GM10248 (cell line): ENCODE data around the gene COPB1.

Source experiments
- CTCF ChIA-PET: fragments of 300-600 bp; sonication (Branson Sonifier 250); formaldehyde crosslinking; extraction: SDS; loops from one replicate; lab custom pipeline; 2021; ENCODE audit warnings: antibody characterized with exemption; lab: Yijun Ruan, JAX
- POLR2A ChIA-PET: fragments of 350-650 bp; sonication (Branson Sonifier 250); formaldehyde crosslinking; extraction: SDS; loops from one replicate; lab custom pipeline; 2020; ENCODE audit warnings: antibody characterized with exemption; lab: Yijun Ruan, JAX
- DNase-seq: peaks from one replicate; pipeline ENCODE4 v3.0.0; 2012; ENCODE audit errors: extremely low spot score
- TF ChIP-seq, protein P1 (sequence below): IDR thresholded peaks from 2 replicates; pipeline ENCODE4 v1.5.1; 2012; ENCODE audit warnings: mild to moderate bottlenecking, low read depth; ENCODE audit errors: extremely low read depth, missing control alignments, control extremely low read depth

The COPB1 gene

DNA sequence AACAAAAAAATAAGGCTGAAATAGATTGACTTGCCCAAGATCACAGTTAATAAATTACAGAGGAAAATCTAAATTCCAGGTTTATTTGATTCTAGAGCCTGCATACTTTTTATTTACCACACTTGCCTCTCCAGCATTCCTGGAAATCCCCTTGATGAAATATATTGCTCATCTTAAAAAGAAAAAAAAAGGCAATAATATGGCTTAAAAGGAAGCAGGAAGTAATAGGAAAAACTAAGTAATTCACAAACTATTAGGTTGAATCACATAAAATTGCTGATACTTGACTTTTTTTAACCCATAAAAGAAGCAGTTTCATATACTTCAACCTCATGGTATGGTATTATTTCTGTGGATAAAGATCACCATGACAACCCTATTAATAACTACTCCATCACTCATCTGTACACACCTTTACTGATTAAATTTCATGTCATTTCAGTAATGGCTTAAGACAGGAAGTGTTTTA is 52.9 kb downstream of the COPB1 start:
- POLR2A ChIA-PET: no interaction called here
- no peak for DNase-seq
- TF ChIP-seq, protein P1, sequence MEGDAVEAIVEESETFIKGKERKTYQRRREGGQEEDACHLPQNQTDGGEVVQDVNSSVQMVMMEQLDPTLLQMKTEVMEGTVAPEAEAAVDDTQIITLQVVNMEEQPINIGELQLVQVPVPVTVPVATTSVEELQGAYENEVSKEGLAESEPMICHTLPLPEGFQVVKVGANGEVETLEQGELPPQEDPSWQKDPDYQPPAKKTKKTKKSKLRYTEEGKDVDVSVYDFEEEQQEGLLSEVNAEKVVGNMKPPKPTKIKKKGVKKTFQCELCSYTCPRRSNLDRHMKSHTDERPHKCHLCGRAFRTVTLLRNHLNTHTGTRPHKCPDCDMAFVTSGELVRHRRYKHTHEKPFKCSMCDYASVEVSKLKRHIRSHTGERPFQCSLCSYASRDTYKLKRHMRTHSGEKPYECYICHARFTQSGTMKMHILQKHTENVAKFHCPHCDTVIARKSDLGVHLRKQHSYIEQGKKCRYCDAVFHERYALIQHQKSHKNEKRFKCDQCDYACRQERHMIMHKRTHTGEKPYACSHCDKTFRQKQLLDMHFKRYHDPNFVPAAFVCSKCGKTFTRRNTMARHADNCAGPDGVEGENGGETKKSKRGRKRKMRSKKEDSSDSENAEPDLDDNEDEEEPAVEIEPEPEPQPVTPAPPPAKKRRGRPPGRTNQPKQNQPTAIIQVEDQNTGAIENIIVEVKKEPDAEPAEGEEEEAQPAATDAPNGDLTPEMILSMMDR: no peak
- CTCF ChIA-PET: interaction anchor here (1.6 kb wide), 1 partner anchor 10 kb away, joined by 3 read pairs; no protein-coding TSS in a partner anchor

DNA sequence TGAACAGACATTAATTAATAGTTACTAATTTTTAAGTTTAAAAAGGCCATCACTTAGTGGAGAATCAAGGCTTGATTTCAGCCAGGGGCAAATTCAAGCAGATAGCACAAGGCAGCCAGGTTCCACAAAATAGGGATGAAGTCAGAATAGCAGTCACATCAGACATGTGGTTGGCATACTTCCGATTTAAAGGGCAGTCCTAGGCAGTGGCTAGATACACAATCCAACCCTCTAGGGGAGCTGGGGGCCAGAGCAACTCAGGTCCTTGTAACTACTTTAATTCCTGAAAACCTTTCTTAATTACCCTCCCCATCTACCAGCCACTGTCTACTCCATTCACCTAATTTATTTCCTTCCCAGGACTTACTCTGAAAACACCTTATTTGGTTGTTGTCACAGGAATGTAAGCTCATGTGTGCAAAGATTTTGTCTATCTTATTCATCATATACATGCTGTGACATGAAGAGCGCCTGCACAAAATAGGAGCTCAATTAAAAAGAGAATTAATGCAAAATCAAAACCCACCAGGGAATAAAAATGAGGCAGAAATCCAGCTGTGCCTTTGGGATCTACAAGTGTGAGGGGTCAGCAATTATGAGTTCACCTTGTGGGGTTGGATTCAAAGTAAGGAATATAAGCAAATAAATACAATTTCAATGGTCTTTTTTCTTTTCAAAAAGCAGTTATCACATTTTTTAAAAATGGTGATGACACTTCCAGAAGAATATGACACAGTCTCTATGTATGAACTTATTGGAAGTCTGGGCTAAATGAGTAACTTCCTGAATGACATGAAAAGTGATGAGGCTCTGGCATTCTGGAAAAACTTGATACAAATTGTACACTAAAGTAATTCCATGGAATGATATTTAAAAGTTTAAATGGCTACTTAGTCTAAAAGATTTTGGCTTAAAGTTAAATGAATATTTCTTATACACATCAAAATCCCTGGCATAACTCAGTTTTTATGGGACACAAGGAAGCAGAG is 53.8 kb downstream of the COPB1 start:
- POLR2A ChIA-PET: no interaction called here
- no peak for DNase-seq
- CTCF ChIA-PET: interaction anchor here (1.4 to 2.8 kb wide), 2 partner anchors 9 to 27 kb away, joined by 9 to 10 read pairs; no protein-coding TSS in a partner anchor
- TF ChIP-seq, protein P1: no peak

DNA sequence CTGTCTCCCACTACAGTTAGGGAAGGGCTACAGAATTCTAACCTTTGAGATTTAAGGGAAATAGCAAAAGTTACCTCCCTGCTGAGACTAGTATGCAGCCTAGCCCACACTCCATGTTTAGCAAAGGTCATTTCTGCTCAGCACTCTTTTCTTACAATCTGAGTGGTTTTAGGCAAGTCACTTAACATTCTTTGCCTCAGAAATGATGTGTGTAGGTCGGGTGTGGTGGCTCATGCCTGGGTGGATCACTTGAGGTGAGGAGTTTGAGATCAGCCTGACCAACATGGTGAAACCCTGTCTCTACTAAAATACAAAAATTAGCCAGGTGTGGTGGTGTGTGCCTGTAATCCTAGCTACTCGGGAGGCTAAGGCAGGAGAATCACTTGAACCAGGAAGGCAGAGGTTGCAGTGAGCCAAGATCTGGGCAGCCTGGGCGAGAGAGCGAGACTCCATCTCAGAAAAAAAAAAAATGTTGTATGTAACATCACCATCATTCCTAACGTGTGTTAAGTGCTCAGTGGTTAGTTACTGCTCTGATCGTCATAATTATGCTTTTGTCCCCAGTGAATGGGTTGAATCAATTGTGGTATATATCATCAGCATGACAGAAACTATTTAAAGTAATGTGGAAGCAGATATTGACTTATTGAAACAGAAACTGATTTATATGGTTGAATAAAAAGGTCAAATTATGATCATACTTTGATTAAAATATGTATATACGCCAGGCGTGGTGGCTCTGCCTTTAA is 55.0 kb downstream of the COPB1 start:
- TF ChIP-seq, protein P1: no peak
- no peak for DNase-seq
- ChIA-PET CTCF (interaction anchor here (1.4 to 2.8 kb wide), 3 partner anchors 10 to 26 kb away, joined by 9 to 14 read pairs (median 10); no protein-coding TSS in a partner anchor), POLR2A (no interaction called here)

DNA sequence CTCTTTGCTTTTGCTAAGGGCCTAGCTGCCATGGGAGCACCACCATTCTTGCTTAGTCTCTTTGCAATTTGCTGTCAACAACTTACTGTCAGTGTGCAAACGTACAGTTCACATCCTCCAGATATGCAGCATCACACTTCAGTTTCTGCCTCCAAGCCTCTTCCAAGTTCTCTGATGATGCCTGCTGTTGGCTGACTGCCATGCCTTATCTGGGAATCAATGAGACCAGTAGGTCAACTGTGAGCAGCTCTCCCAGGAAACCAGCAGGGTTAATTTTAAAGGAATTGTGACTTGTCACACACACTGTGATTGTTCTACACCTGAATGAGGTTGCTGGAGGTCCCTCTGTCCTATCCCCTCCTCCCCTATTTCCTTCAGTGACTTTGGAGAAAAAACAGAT is 56.0 kb downstream of the COPB1 start:
- TF ChIP-seq, protein P1: no peak
- POLR2A ChIA-PET: no interaction called here
- DNase-seq: no peak
- CTCF ChIA-PET: interaction anchor here (0.7 to 2.8 kb wide), 4 partner anchors 11 to 143 kb away, joined by 3 to 14 read pairs (median 7); no protein-coding TSS in a partner anchor

DNA sequence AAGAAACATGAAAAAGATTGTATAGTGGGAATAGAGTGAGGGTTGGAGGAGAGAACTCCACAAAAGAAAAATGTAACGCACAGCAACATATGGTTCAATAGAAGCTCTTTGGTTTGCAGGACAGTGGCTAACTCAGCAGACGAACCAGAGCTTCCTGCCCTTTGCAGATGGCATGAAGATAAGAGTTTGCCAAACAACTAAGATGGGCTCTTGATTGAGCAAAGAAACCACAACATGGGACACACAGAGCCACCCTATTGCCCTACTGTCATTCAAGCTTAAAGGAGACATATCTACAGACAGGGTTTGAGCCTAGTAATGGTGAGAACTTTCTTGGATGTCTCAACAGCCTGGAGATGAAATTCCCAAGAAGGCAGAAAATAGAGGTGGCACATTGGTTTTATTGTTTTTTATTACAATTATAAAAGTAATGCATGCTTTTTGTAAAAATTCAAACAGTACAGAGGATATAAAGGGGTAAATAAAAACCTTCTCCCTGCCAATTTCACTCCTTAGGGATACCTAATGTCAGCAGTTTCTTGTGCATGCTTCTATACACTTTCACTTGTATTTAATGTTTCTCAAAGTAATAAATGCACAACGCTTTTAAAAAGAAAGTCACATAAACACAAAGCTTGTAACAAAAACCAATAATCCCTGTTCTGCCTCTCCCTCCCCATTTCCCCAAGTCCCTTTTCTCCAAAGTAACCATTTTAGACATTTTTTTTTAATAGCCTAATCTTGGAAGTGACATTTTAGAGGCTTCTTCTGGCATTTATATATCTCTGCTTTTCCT is 63.7 kb downstream of the COPB1 start:
- no peak for DNase-seq
- TF ChIP-seq, protein P1: no peak
- POLR2A ChIA-PET: no interaction called here
- CTCF ChIA-PET: interaction anchor here (1.1 to 1.4 kb wide), 4 partner anchors 13 to 135 kb away, joined by 3 read pairs; no protein-coding TSS in a partner anchor
